ENCODE results near the gene DCTPP1. TPM values are rescaled to one million over a fixed set of nuclear protein-coding genes. Genes with fewer than 3 reads are reported as not detected.
A peak's percentile ranks its signal among the peaks of the same experiment; 100 is the strongest.

Gene DCTPP1
- total and polyA plus RNA-seq, 2 of the 13 experiments (the other 11 are each of a cell fraction or from before 2014, with no cell fraction given): 54.8 to 74.4 TPM

DNA sequence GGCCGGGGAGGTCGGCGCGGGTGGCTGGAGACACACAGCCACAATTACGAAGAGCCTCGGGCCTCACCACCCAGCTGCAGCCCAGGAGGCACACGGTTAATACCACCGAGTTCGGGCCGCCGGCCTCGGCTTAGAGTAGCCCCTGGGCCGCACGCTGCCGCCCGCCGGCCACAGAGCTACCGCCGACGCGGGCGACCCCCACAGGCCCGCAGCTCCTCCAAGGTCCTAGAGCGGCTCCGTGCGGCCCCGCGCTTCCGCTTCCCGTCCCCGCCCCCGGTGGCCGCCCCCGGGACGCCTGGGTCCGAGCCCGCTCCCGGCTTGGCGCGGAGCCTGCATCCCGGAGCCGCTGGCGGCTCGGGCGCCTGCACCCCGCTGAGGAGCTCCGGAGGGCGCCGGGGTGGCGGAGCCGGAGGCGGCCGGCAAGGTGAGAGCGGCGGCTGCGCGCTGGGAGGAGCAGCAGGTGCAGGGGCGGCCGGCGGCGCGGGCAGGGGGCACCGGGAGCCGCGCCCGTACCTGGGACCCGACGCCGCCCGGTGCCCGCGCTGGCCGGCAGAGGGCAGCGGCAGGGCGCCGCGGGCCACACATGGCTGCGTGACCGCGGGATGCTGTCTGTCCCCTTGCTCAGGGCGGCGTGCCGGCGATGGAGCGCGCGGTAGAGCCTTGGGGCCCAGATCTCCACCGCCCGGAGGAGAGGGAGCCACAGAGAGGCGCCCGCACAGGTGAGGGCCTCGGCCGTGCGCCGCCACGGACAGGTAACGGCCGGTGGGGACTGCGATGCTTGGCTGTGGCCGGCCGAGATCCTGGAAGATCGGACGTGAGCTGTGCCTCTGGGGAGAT lies 34.5 kb downstream of the DCTPP1 start, which contains the start of gene ZNF48 (continued):
- TF ChIP-seq, protein P1, sequence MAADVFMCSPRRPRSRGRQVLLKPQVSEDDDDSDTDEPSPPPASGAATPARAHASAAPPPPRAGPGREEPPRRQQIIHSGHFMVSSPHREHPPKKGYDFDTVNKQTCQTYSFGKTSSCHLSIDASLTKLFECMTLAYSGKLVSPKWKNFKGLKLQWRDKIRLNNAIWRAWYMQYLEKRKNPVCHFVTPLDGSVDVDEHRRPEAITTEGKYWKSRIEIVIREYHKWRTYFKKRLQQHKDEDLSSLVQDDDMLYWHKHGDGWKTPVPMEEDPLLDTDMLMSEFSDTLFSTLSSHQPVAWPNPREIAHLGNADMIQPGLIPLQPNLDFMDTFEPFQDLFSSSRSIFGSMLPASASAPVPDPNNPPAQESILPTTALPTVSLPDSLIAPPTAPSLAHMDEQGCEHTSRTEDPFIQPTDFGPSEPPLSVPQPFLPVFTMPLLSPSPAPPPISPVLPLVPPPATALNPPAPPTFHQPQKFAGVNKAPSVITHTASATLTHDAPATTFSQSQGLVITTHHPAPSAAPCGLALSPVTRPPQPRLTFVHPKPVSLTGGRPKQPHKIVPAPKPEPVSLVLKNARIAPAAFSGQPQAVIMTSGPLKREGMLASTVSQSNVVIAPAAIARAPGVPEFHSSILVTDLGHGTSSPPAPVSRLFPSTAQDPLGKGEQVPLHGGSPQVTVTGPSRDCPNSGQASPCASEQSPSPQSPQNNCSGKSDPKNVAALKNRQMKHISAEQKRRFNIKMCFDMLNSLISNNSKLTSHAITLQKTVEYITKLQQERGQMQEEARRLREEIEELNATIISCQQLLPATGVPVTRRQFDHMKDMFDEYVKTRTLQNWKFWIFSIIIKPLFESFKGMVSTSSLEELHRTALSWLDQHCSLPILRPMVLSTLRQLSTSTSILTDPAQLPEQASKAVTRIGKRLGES (CRISPR knock-in tag; IDR thresholded peaks at IDR 0.05; ENCODE audit: borderline replicate concordance): peak; percentile 53; the same call in 1 of the 2 replicates
- TF ChIP-seq NKX3-1 (CRISPR knock-in tag; IDR thresholded peaks at IDR 0.05) (no peak), PHF20 (CRISPR knock-in tag; IDR thresholded peaks at IDR 0.05) (peak; percentile 91), ZNF292 (CRISPR knock-in tag; IDR thresholded peaks at IDR 0.05; ENCODE audit: borderline replicate concordance, low read depth) (peak; percentile 30; the same call in 1 of the 2 replicates), BORCS8-MEF2B (CRISPR knock-in tag; IDR thresholded peaks at IDR 0.05) (no peak; the same call in 1 of the 2 replicates), ZNF709 (CRISPR knock-in tag; IDR thresholded peaks at IDR 0.05) (no peak), THYN1 (CRISPR knock-in tag; IDR thresholded peaks at IDR 0.05; ENCODE audit: borderline replicate concordance, low read depth) (no peak), ZKSCAN8 (CRISPR knock-in tag; IDR thresholded peaks at IDR 0.05; ENCODE audit: borderline replicate concordance) (no peak), THAP11 (CRISPR knock-in tag; IDR thresholded peaks at IDR 0.05) (peak; percentile 92)
- TF ChIP-seq, protein P2, sequence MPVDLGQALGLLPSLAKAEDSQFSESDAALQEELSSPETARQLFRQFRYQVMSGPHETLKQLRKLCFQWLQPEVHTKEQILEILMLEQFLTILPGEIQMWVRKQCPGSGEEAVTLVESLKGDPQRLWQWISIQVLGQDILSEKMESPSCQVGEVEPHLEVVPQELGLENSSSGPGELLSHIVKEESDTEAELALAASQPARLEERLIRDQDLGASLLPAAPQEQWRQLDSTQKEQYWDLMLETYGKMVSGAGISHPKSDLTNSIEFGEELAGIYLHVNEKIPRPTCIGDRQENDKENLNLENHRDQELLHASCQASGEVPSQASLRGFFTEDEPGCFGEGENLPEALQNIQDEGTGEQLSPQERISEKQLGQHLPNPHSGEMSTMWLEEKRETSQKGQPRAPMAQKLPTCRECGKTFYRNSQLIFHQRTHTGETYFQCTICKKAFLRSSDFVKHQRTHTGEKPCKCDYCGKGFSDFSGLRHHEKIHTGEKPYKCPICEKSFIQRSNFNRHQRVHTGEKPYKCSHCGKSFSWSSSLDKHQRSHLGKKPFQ (CRISPR knock-in tag; IDR thresholded peaks at IDR 0.05; ENCODE audit: insufficient replicate concordance): peak; percentile 20
- TF ChIP-seq, protein P3, sequence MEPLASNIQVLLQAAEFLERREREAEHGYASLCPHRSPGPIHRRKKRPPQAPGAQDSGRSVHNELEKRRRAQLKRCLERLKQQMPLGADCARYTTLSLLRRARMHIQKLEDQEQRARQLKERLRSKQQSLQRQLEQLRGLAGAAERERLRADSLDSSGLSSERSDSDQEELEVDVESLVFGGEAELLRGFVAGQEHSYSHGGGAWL (CRISPR knock-in tag; IDR thresholded peaks at IDR 0.05): peak; percentile 92
- TF ChIP-seq, protein P4, sequence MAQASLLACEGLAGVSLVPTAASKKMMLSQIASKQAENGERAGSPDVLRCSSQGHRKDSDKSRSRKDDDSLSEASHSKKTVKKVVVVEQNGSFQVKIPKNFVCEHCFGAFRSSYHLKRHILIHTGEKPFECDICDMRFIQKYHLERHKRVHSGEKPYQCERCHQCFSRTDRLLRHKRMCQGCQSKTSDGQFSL (CRISPR knock-in tag; IDR thresholded peaks at IDR 0.05): peak; percentile 56
- TF ChIP-seq, protein P5, sequence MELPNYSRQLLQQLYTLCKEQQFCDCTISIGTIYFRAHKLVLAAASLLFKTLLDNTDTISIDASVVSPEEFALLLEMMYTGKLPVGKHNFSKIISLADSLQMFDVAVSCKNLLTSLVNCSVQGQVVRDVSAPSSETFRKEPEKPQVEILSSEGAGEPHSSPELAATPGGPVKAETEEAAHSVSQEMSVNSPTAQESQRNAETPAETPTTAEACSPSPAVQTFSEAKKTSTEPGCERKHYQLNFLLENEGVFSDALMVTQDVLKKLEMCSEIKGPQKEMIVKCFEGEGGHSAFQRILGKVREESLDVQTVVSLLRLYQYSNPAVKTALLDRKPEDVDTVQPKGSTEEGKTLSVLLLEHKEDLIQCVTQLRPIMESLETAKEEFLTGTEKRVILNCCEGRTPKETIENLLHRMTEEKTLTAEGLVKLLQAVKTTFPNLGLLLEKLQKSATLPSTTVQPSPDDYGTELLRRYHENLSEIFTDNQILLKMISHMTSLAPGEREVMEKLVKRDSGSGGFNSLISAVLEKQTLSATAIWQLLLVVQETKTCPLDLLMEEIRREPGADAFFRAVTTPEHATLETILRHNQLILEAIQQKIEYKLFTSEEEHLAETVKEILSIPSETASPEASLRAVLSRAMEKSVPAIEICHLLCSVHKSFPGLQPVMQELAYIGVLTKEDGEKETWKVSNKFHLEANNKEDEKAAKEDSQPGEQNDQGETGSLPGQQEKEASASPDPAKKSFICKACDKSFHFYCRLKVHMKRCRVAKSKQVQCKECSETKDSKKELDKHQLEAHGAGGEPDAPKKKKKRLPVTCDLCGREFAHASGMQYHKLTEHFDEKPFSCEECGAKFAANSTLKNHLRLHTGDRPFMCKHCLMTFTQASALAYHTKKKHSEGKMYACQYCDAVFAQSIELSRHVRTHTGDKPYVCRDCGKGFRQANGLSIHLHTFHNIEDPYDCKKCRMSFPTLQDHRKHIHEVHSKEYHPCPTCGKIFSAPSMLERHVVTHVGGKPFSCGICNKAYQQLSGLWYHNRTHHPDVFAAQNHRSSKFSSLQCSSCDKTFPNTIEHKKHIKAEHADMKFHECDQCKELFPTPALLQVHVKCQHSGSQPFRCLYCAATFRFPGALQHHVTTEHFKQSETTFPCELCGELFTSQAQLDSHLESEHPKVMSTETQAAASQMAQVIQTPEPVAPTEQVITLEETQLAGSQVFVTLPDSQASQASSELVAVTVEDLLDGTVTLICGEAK (IDR thresholded peaks at IDR 0.05): no peak
- TF ChIP-seq, protein P5 (CRISPR knock-in tag; IDR thresholded peaks at IDR 0.05): no peak

Data from HepG2 (cell line).